ENCODE data around the gene PPP1R14B.
"Not testable (repeated sequence)": the region's sequence is repeated elsewhere in the genome, so short reads cannot be mapped to it uniquely, and the experiment has no call there.

The PPP1R14B gene

GRCh38 chr11:64260147-64260708 lies 13.5 kb upstream of the PPP1R14B start:
- DNase-seq, result no peak

GRCh38 chr11:64259533-64260067 lies 12.9 kb upstream of the PPP1R14B start:
- DNase-seq, result no peak

DNA sequence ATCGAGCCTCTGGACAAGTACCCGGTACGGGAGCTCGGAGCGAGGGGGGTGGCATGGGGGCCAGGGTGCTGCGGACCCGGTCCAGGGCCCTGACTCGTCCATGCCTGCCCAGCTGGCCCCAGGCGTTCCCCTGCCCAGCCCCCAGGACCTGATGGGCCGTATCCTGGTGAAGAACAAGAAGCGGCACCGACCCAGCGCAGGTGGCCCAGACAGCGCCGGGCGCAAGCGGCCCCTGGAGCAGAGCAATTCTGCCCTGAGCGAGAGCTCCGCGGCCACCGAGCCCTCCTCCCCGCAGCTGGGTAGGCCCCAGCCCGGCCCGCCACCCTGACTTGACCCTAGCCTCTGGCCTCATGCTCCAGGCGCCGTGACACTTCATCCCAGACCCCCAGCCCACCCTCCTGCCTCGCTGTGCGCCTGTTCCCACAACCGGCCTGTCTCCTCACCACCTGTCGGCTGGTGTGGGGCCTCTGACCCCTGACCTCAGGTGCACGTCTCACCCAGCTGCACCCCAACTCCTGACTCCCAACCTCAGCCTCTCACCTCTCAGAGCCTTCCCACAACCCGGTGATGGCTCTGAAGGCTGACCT lies 12.3 kb upstream of the PPP1R14B start:
- DNase-seq, result no peak

GRCh38 chr11:64258356-64258755 lies 11.6 kb upstream of the PPP1R14B start:
- DNase-seq, result no peak

DNA sequence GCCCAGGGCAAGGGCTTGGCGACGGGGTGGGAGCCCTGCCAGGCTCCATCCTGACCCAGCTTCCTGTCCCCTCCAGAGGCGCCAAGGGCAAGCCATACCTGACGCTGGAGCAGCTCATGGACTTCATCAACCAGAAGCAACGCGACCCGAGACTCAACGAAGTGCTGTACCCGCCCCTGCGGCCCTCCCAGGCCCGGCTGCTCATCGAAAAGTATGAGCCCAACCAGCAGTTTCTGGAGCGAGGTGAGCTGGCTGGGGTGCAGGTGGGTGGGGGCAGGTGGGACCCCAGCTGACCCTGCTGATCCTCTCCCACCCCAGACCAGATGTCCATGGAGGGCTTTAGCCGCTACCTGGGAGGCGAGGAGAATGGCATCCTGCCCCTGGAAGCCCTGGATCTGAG lies 9.6 kb upstream of the PPP1R14B start:
- DNase-seq, result no peak

DNA sequence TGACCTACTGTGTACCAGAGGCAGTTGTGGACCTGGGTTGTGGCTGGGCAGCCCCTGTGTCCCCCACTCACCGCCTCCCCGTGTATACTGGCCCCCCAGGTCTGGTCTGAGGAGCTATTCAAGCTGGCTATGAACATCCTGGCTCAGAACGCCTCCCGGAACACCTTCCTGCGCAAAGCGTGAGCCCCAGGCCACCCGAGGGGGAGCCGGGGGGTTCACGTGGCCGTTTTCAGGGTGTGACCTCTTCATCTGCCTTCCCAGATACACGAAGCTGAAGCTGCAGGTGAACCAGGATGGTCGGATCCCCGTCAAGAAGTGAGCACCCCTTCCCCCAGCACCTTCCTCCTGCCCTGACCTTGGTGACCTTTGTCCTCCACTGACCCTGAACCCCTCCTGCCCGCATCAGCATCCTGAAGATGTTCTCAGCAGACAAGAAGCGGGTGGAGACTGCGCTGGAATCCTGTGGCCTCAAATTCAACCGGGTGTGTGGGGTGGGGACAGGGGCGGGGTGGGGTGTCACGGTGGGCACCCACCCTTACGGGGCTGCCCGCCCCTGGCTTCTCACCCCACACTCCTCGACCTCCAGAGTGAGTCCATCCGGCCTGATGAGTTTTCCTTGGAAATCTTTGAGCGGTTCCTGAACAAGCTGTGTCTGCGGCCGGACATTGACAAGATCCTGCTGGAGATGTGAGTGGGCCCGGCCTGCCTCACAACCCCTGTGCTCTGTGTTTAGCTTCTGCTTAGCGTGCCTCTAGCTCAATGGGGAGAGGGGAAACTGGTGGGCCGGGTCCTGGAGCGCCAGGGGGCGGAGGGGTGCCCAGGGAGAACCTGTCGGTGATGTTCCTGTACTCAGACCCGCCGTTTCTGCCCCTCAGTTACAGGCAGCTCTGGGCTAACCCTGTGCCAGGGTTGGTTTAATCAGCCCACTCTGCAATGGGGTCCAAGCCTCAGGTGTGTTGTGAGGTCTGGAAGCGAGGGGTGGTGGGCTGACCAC lies 8.7 kb upstream of the PPP1R14B start:
- DNase-seq, result no peak

DNA sequence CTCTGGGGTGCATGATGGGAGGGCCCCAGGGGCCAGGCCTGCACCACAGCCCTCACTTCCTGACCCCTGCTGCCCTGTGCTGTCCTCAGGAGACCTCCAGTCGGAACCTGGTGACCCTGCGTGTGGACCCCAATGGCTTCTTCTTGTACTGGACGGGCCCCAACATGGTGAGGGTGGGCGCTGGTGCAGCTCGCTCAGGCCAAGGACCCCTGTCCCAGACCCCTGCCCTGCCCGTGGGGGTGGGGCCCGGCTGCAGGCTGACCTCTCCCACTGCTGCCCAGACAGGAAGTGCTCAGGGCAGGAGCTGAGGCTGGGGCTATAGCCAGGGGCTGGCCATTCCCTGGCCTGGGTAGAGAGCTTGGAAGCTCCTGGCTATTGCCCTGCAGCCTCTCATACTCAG lies 7.6 kb upstream of the PPP1R14B start:
- DNase-seq, result no peak

GRCh38 chr11:64253481-64253880 lies 6.7 kb upstream of the PPP1R14B start:
- no peak for DNase-seq

DNA sequence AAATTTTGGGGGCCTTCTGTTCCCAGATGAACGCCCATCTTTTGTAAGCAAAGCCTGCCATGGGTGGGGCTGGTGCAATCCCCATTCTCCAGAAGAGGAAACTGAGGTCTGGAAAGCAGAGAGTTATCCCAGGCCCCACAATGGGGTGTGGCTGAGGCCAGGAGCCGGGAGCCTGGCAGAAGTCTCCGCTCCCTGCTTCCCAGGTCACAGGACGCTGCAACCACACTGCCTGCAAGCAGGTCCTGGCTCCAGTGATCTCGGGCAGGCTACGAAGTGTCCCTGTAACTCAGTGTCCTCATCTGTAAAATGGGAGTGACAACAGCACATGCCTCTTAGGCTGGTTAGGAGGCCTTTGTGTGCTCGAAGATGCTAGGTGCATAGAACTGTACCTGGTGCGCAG lies 6.3 kb upstream of the PPP1R14B start:
- no peak for DNase-seq

GRCh38 chr11:64252003-64252872 lies 5.5 kb upstream of the PPP1R14B start:
- DNase-seq, result peak in 1 of 2 experiments; percentile 52

GRCh38 chr11:64251753-64252002 lies 4.9 kb upstream of the PPP1R14B start:
- DNase-seq, result peak in 1 of 2 experiments; percentile 48

- DNase-seq, result peak; percentile 50 to 51
Observed at GRCh38 chr11:64251016-64251752, 4.4 kb upstream of the PPP1R14B start, which contains the start of gene PLCB3. Gene PLCB3, plus strand, starts transcription at chr11:64251530. Its CDS starts 120 bp downstream, at chr11:64251650.

- peak in 1 of 2 experiments; percentile 51 for DNase-seq
Observed at GRCh38 chr11:64250415-64251015, 3.8 kb upstream of the PPP1R14B start.

DNA sequence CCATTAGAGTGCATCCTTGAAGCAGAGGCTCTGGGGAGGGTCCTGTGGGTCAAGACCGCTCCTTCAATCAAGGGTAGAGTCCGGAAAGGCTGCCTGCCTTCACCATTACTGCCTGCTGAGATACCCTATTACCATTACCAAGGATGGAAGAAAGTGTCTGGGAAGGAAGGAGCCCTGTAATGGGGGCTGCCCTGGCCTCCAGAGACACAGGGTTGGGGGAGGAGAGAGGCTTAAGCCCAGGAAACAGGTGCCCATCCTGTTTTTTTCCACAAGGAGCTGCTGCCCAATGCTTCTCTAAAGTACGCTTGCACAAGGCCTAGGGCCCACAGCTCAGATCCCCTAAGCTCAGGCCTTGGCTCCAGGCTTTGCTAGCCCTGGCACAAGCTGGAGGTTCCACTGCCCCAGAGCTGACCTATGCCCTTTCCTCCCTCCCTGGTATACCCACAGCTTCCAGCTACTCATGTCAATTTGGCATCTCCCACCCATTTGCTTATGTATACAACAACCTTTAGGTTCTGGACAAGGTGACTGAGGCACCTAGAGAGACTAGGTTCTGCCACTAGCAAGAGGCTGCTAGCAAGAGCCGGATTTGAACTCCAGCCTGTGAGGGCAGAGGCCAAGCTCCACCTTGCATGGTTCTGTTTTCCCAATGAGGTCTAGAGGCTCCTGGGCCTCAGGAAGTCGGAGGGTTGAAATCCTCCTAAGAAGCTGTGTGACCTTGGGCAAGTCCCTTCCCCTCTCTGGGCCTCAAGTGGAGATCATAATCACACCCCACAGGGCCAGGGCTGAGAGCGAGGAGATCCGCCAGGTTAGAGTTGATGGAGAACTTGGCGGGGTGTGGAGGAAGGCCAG lies 3.0 kb upstream of the PPP1R14B start:
- peak; percentile 49 to 54 for DNase-seq

DNA sequence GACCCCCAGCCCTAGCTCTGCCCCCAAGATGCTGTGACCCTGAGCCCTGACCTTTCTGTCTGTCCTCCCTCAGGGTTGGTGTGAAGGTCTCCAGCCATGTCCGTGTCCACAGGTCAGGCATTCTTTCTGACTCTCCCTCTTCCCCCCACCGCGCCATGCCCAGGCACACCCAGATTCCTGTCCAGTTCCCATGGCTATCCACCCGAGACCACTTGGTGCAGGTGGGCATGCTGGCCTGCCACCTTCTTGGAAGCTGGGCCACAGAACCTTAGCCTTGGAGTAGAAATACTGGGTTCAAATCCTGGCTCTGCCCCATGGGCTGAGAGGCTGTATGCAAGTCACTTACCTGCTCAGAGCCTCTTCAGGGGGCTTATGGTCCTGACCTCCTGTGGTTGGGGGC lies 2.3 kb upstream of the PPP1R14B start:
- no peak for DNase-seq

DNA sequence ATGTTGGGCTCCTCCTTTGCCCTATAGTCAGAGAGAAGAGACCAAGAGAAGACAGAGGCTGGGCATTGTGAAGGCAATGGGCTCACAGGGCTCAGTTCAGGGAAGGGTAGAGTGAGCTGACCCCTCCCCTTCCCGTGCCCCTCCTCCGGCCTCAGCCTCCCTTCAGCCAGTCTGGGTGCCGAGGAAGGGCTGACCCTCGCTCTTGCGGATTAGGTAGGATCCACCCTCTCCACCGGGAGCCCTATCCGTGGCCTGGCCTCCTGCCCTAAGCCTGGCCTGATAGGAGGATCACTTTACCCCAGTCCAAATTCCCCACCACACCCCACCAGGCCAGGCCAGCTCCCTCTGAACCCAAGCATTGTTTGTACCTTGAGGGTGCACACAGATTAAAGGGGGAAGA lies 1.8 kb upstream of the PPP1R14B start:
- DNase-seq, result no peak

DNA sequence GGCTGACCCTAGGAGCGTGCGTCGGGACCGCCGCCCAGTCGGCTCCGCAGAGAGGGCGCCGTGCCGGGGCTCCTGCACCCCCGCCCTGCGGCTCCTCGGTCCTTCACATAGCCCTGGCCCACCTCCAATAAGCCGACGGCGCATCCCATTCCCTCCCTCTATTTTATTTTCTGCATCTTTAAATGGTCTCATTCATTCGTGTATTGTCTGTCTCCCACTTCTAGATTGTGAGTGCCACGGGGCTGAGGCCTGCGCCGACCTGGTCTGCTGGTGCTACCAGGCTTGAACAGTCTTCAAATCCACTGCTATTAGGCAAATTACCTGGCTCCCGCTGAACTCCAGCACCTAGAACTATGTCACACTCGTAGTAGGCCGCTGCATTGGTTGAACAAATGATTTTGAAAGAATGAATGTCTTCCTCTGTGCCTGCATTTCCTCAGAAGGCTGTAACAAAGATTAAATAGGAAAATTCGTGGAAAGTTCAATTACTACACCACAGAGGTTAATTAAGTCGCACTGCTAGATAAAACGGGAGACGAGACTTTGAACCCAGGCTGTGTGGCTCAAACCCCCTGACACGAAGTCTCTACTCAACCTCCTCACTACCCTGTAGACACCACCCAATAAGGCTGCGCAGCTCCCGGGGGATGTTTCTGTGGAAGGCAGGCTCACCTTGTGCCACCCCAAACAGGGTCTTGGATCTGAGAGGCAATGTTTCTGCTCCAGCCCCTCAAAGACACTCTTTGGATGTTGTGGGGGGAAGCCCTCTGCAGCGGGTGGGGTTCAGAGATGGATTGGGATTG lies 1.2 kb upstream of the PPP1R14B start:
- no peak for DNase-seq

DNA sequence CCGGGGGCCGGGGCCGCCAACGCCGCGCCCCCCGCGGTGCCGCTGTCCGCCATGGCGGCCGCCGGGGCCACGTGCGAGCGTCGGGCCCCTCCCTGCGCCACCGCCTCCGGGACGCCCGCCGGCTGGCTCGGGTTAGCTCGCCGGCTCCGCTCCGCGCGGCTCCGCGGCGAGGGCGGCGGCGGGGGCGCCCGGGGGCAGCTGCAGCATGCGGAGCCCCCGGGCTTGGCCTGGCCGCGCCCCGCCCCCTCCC lies 197 bp downstream of the PPP1R14B start:
- not testable (repeated sequence) for DNase-seq

GRCh38 chr11:64245797-64246620 lies 734 bp downstream of the PPP1R14B start:
- DNase-seq, result peak; percentile 35 to 49
